C4-2B (cell line): Measurements from ENCODE around the gene CFAP20.

Experiments
- ZFX ChIP-seq: fragments of 450-650 bp; IDR thresholded peaks from 2 replicates; pipeline ENCODE4 v1.6.1; 2017
- TF ChIP-seq, protein P1 (sequence below): fragments of 450-650 bp; conservative IDR thresholded peaks from 2 replicates; pipeline ENCODE4 v1.5.1; 2017; ENCODE audit warnings: mild to moderate bottlenecking

DNA sequence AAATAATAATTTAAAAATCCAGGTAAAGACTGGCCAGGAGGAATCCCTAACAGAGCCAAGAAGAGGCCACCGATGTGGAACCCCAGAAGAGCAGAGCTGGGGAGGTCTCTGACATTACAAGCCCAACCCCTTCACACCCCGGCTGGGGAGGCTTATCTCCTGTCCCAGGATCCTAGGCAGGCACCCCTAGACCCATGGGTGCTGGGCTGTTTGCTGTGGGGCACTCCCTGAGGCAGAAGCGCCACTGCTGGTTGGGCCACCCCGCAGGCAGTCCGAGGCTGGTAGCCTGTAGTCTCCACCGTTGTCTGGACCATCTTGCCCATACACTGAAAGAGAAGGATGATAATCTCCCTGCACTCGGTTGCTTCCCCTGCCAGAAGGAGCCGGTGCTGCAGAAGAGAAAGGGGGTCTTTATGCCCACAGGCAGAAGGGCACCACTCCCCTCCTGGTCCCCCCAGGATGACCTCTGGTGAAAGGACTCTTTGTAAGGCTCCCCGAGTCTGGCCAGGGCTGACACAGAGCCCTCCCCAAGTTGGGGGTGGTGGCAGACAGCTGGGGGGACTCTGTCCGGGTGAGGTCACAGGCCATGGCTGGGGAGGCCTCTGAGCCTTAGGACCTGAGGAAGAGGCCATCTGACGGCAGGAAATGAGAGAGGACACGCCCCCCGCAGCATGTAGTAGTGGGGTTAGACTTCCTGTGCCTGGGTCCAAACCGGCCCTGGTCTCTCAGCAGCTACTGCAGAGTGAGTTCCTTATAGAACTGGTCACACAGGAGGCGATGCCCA, 34.2 kb downstream of the CFAP20 start:
- TF ChIP-seq, protein P1, sequence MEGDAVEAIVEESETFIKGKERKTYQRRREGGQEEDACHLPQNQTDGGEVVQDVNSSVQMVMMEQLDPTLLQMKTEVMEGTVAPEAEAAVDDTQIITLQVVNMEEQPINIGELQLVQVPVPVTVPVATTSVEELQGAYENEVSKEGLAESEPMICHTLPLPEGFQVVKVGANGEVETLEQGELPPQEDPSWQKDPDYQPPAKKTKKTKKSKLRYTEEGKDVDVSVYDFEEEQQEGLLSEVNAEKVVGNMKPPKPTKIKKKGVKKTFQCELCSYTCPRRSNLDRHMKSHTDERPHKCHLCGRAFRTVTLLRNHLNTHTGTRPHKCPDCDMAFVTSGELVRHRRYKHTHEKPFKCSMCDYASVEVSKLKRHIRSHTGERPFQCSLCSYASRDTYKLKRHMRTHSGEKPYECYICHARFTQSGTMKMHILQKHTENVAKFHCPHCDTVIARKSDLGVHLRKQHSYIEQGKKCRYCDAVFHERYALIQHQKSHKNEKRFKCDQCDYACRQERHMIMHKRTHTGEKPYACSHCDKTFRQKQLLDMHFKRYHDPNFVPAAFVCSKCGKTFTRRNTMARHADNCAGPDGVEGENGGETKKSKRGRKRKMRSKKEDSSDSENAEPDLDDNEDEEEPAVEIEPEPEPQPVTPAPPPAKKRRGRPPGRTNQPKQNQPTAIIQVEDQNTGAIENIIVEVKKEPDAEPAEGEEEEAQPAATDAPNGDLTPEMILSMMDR = no peak
- TF ChIP-seq ZFX = no peak
